Glutamatergic neuron (in vitro differentiated cells): ENCODE measurements around the gene DRD4. TPM values are rescaled to one million over a fixed set of nuclear protein-coding genes. Genes with fewer than 3 reads are reported as not detected.

Experiments
- DNase-seq: peaks from one replicate; pipeline ENCODE4 v3.0.0; 2022
- H3K27ac Mint-ChIP-seq: one replicate; pipeline ENCODE4 v1.8.0; 2020; ENCODE audit warnings: mild to moderate bottlenecking, mixed read lengths, inconsistent platforms; ENCODE audit not compliant: unreplicated experiment
- H3K27me3 Mint-ChIP-seq: one replicate; pipeline ENCODE4 v1.8.0; 2020; ENCODE audit warnings: mild to moderate bottlenecking, moderate library complexity, mixed read lengths, inconsistent platforms; ENCODE audit not compliant: unreplicated experiment
- H3K36me3 Mint-ChIP-seq: one replicate; pipeline ENCODE4 v1.8.0; 2020; ENCODE audit warnings: mild to moderate bottlenecking, mixed read lengths, inconsistent platforms; ENCODE audit not compliant: unreplicated experiment
- H3K4me1 Mint-ChIP-seq: one replicate; pipeline ENCODE4 v1.8.0; 2020; ENCODE audit warnings: mild to moderate bottlenecking, low read depth, mixed read lengths, inconsistent platforms; ENCODE audit not compliant: unreplicated experiment
- H3K4me3 Mint-ChIP-seq: one replicate; pipeline ENCODE4 v1.8.0; 2020; ENCODE audit warnings: mild to moderate bottlenecking, mixed read lengths, inconsistent platforms; ENCODE audit not compliant: unreplicated experiment
- H3K9me3 Mint-ChIP-seq: one replicate; pipeline ENCODE4 v1.8.0; 2020; ENCODE audit warnings: mild to moderate bottlenecking, moderate library complexity, mixed read lengths, inconsistent platforms; ENCODE audit not compliant: unreplicated experiment
- total RNA-seq: library from RNA; stranded (reverse); fragmentation: NEBNext Ultra II Directional; extraction: Animal tissue kit (Norgen Biotek cat#: 25700); gene quantifications from one replicate; pipeline ENCODE4 v1.2.1, GENCODE V29; 2021; ENCODE audit not compliant: unreplicated experiment
- TF ChIP-seq, protein P1 (sequence below): fragments of 200-600 bp; sonication (generic); IDR thresholded peaks from one replicate; pipeline ENCODE4 v1.5.0; 2021; ENCODE audit not compliant: partially characterized antibody, unreplicated experiment

DRD4 gene
- total RNA-seq, 1 donor from 2014 or later = 2.9 TPM

DNA sequence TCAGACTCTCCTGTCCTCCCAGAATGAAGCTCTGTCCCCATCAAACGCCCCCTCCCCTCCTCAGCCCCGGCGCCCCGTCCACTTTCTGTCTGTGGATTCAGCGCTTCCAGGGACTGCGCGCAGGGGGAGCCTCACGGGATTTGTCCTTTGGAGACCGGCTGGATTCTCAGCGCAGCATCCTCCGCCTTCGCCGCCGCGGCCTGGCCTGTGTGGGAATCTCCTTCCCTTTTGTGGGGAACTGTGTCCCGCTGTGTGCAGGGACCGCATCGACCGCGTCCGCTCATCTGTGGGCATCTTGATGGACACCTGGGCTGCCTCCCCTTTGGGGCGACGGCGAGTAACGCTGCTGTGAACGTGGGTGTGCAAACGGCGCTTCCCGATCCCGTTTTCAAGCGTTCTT, 9.0 kb upstream of the DRD4 start:
- TF ChIP-seq, protein P1, sequence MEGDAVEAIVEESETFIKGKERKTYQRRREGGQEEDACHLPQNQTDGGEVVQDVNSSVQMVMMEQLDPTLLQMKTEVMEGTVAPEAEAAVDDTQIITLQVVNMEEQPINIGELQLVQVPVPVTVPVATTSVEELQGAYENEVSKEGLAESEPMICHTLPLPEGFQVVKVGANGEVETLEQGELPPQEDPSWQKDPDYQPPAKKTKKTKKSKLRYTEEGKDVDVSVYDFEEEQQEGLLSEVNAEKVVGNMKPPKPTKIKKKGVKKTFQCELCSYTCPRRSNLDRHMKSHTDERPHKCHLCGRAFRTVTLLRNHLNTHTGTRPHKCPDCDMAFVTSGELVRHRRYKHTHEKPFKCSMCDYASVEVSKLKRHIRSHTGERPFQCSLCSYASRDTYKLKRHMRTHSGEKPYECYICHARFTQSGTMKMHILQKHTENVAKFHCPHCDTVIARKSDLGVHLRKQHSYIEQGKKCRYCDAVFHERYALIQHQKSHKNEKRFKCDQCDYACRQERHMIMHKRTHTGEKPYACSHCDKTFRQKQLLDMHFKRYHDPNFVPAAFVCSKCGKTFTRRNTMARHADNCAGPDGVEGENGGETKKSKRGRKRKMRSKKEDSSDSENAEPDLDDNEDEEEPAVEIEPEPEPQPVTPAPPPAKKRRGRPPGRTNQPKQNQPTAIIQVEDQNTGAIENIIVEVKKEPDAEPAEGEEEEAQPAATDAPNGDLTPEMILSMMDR = no peak
- Mint-ChIP-seq H3K27ac (peak overlapping the region; percentile 2), H3K36me3 (peaks cover 5% of the 10 kb centered on the region), H3K27me3 (peaks cover 12% of the 10 kb centered on the region), H3K4me1 (peaks cover 15% of the 10 kb centered on the region), H3K9me3 (peaks cover 8% of the 10 kb centered on the region), H3K4me3 (peak overlapping the region; percentile 71)
- DNase-seq = no peak

DNA sequence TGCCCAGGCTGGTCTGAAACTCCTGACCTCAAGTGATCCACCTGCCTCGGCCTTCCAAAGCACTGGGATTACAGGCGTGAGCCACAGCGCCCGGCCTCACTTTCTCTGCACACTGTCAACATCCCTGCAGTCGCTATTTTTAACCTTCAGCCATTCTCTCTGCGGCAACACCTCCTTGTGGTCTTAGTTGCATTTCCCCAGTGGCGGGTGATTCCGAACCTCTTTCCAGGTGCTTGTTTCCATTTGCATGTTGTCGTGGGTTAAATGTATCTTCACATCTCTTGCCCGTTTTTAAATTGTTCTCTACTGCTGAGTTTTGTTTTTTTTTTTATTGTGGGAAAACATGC, 7.9 kb upstream of the DRD4 start:
- DNase-seq = no peak
- peaks cover 8% of the 10 kb centered on the region for H3K9me3 Mint-ChIP-seq
- peaks cover 5% of the 10 kb centered on the region for H3K36me3 Mint-ChIP-seq
- TF ChIP-seq, protein P1 = no peak
- H3K27me3 Mint-ChIP-seq = peaks cover 12% of the 10 kb centered on the region
- H3K4me3 Mint-ChIP-seq = peak overlapping the region; percentile 1
- H3K27ac Mint-ChIP-seq = no peak overlapping the region
- peaks cover 15% of the 10 kb centered on the region for H3K4me1 Mint-ChIP-seq

DNA sequence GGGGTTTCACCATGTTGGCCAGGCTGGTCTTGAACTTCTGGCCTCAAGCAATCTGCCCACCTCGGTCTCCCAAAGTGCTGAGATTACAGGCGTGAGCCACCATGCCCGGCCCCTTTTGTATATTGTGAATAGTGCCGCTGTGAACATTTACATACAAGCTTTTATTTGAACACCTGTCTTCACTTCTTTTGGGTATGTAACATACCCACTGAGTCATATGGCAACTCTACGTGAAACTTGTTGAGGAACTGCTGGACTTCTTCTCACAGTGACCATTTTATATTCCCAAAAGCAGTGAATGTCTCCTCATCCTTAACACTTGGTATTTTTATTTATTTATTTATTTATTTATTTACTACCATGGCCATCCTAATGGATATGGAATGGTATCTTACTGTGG, 6.2 kb upstream of the DRD4 start:
- TF ChIP-seq, protein P1 = no peak
- DNase-seq = no peak
- H3K27me3 Mint-ChIP-seq = peaks cover 13% of the 10 kb centered on the region
- H3K4me1 Mint-ChIP-seq = peaks cover 15% of the 10 kb centered on the region
- H3K4me3 Mint-ChIP-seq = no peak overlapping the region
- peaks cover 8% of the 10 kb centered on the region for H3K9me3 Mint-ChIP-seq
- H3K36me3 Mint-ChIP-seq = peaks cover 5% of the 10 kb centered on the region
- H3K27ac Mint-ChIP-seq = no peak overlapping the region

DNA sequence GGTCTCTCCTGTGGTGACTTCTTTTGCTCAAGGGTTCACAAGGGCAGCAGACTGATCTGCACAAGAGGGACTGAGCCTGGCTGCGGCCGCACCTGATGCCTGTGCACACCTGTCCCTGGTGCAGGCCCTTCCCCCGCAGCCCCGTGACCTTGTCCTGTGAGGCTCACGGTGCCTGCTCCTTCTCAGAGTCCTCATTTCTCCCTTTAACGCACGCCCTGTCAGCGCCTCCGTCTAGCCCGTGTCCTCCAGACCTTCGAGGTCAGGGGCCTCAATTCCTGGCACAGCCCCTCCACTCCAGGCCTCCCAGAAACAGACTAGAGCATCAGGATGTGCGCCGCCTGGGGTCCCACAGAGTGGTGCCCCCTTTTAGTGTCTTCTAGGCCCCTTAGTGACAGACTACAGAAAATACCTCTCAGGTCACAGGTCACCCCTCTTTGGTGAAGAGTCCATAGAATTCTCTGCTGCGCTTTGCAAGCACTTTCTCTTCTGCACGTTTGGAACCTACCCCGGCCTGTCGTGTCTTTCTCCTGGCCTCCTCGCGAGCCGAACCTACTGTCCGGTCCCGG, 1.0 kb upstream of the DRD4 start:
- DNase-seq = no peak
- H3K4me1 Mint-ChIP-seq = peaks cover 5% of the 10 kb centered on the region
- H3K4me3 Mint-ChIP-seq = no peak overlapping the region
- TF ChIP-seq, protein P1 = no peak
- H3K27ac Mint-ChIP-seq = no peak overlapping the region
- H3K36me3 Mint-ChIP-seq = no peaks in the 10 kb centered on the region
- peaks cover 7% of the 10 kb centered on the region for H3K9me3 Mint-ChIP-seq
- peaks cover 20% of the 10 kb centered on the region for H3K27me3 Mint-ChIP-seq

DNA sequence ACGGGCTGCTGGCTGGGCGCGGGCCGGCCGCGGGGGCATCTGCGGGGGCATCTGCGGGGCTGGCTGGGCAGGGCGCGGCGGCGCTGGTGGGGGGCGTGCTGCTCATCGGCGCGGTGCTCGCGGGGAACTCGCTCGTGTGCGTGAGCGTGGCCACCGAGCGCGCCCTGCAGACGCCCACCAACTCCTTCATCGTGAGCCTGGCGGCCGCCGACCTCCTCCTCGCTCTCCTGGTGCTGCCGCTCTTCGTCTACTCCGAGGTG, 194 bp downstream of the DRD4 start:
- DNase-seq = no peak
- Mint-ChIP-seq H3K36me3 (no peaks in the 10 kb centered on the region), H3K27ac (no peak overlapping the region), H3K4me3 (peak overlapping the region; percentile 90), H3K27me3 (peaks cover 20% of the 10 kb centered on the region), H3K4me1 (peaks cover 5% of the 10 kb centered on the region), H3K9me3 (peaks cover 7% of the 10 kb centered on the region)
- TF ChIP-seq, protein P1 = no peak
